ENCODE data around the gene KDM2B.
A peak's percentile ranks its signal among the peaks of the same experiment; 100 is the strongest.

KDM2B gene

GRCh38 chr12:121520586-121521086 is 60.2 kb downstream of the KDM2B start:
- no peak overlapping the region for H3K27ac ChIP-seq
- no peaks in the 10 kb centered on the region for H3K9me3 ChIP-seq (ENCODE audit: low read depth, low read length)
- peaks cover 5% of the 10 kb centered on the region; the same call in 1 of the 2 replicates for H3K36me3 ChIP-seq (ENCODE audit: insufficient read depth, low read length)
- TF ChIP-seq POLR2AphosphoS5 (IDR thresholded peaks at IDR 0.05; ENCODE audit: borderline replicate concordance, low read depth, low read length) (no peak), FOXP2 (optimal IDR thresholded peaks at IDR 0.05; ENCODE audit: control extremely low read depth, extremely low read length, insufficient read depth) (no peak), EZH2 (IDR thresholded peaks at IDR 0.05) (no peak)
- no peak overlapping the region for H3K9ac ChIP-seq (ENCODE audit: insufficient read length)
- no peak overlapping the region for H3K4me3 ChIP-seq
- DNase-seq (ENCODE audit: low read depth, low spot score): no peak

GRCh38 chr12:121520119-121520518 is 60.7 kb downstream of the KDM2B start:
- TF ChIP-seq EZH2 (IDR thresholded peaks at IDR 0.05): no peak
- TF ChIP-seq FOXP2 (optimal IDR thresholded peaks at IDR 0.05; ENCODE audit: control extremely low read depth, extremely low read length, insufficient read depth): no peak
- TF ChIP-seq POLR2AphosphoS5 (IDR thresholded peaks at IDR 0.05; ENCODE audit: borderline replicate concordance, low read depth, low read length): no peak
- Histone ChIP-seq H3K9me3 (ENCODE audit: low read depth, low read length) (no peaks in the 10 kb centered on the region), H3K36me3 (ENCODE audit: insufficient read depth, low read length) (peaks cover 5% of the 10 kb centered on the region; the same call in 1 of the 2 replicates), H3K27ac (no peak overlapping the region), H3K9ac (ENCODE audit: insufficient read length) (no peak overlapping the region), H3K4me3 (no peak overlapping the region)
- DNase-seq (ENCODE audit: low read depth, low spot score): no peak

GRCh38 chr12:121519227-121519626 is 61.6 kb downstream of the KDM2B start:
- H3K36me3 ChIP-seq (ENCODE audit: insufficient read depth, low read length): peaks cover 5% of the 10 kb centered on the region; the same call in 1 of the 2 replicates
- no peak for TF ChIP-seq EZH2 (IDR thresholded peaks at IDR 0.05)
- no peak for TF ChIP-seq POLR2AphosphoS5 (IDR thresholded peaks at IDR 0.05; ENCODE audit: borderline replicate concordance, low read depth, low read length)
- no peak for TF ChIP-seq FOXP2 (optimal IDR thresholded peaks at IDR 0.05; ENCODE audit: control extremely low read depth, extremely low read length, insufficient read depth)

GRCh38 chr12:121518656-121519055 is 62.2 kb downstream of the KDM2B start:
- Histone ChIP-seq H3K36me3 (ENCODE audit: insufficient read depth, low read length) (peaks cover 5% of the 10 kb centered on the region; the same call in 1 of the 2 replicates), H3K9ac (ENCODE audit: insufficient read length) (no peak overlapping the region), H3K4me3 (no peak overlapping the region), H3K9me3 (ENCODE audit: low read depth, low read length) (no peaks in the 10 kb centered on the region), H3K27ac (no peak overlapping the region)
- TF ChIP-seq EZH2 (IDR thresholded peaks at IDR 0.05) (no peak), FOXP2 (optimal IDR thresholded peaks at IDR 0.05; ENCODE audit: control extremely low read depth, extremely low read length, insufficient read depth) (no peak), POLR2AphosphoS5 (IDR thresholded peaks at IDR 0.05; ENCODE audit: borderline replicate concordance, low read depth, low read length) (no peak)
- DNase-seq (ENCODE audit: low read depth, low spot score): no peak

More at GRCh38 chr12:121519227-121519626, 61.6 kb downstream of the KDM2B start:
- no peak for DNase-seq (ENCODE audit: low read depth, low spot score)
- Histone ChIP-seq H3K4me3 (no peak overlapping the region), H3K9me3 (ENCODE audit: low read depth, low read length) (no peaks in the 10 kb centered on the region), H3K9ac (ENCODE audit: insufficient read length) (no peak overlapping the region), H3K27ac (no peak overlapping the region)

- no peaks in the 10 kb centered on the region for H3K9me3 ChIP-seq (ENCODE audit: low read depth, low read length)
- H3K4me3 ChIP-seq: no peak overlapping the region
- DNase-seq (ENCODE audit: low read depth, low spot score): no peak
- H3K9ac ChIP-seq (ENCODE audit: insufficient read length): no peak overlapping the region
- no peak for TF ChIP-seq FOXP2 (optimal IDR thresholded peaks at IDR 0.05; ENCODE audit: control extremely low read depth, extremely low read length, insufficient read depth)
- no peak for TF ChIP-seq EZH2 (IDR thresholded peaks at IDR 0.05)
- TF ChIP-seq POLR2AphosphoS5 (IDR thresholded peaks at IDR 0.05; ENCODE audit: borderline replicate concordance, low read depth, low read length): no peak
- H3K27ac ChIP-seq: no peak overlapping the region
- peaks cover 10% of the 10 kb centered on the region; the same call in 1 of the 2 replicates for H3K36me3 ChIP-seq (ENCODE audit: insufficient read depth, low read length)
Observed at GRCh38 chr12:121516437-121517011, 64.3 kb downstream of the KDM2B start.

GRCh38 chr12:121515615-121516014 is 65.2 kb downstream of the KDM2B start:
- TF ChIP-seq FOXP2 (optimal IDR thresholded peaks at IDR 0.05; ENCODE audit: control extremely low read depth, extremely low read length, insufficient read depth) (no peak), EZH2 (IDR thresholded peaks at IDR 0.05) (no peak), POLR2AphosphoS5 (IDR thresholded peaks at IDR 0.05; ENCODE audit: borderline replicate concordance, low read depth, low read length) (no peak)
- no peak for DNase-seq (ENCODE audit: low read depth, low spot score)
- no peak overlapping the region for H3K9ac ChIP-seq (ENCODE audit: insufficient read length)
- H3K9me3 ChIP-seq (ENCODE audit: low read depth, low read length): no peaks in the 10 kb centered on the region
- H3K4me3 ChIP-seq: no peak overlapping the region
- H3K27ac ChIP-seq: no peak overlapping the region
- peaks cover 10% of the 10 kb centered on the region; the same call in 1 of the 2 replicates for H3K36me3 ChIP-seq (ENCODE audit: insufficient read depth, low read length)

GRCh38 chr12:121514184-121514742 is 66.6 kb downstream of the KDM2B start:
- Histone ChIP-seq H3K27ac (0 out of 2 replicates have a peak overlapping the region, but pooled peaks have one; percentile 5), H3K36me3 (ENCODE audit: insufficient read depth, low read length) (peaks cover 15% of the 10 kb centered on the region; the same call in 1 of the 2 replicates), H3K9me3 (ENCODE audit: low read depth, low read length) (no peaks in the 10 kb centered on the region), H3K9ac (ENCODE audit: insufficient read length) (no peak overlapping the region), H3K4me3 (no peak overlapping the region)
- TF ChIP-seq EZH2 (IDR thresholded peaks at IDR 0.05) (no peak), POLR2AphosphoS5 (IDR thresholded peaks at IDR 0.05; ENCODE audit: borderline replicate concordance, low read depth, low read length) (no peak), FOXP2 (optimal IDR thresholded peaks at IDR 0.05; ENCODE audit: control extremely low read depth, extremely low read length, insufficient read depth) (no peak)
- DNase-seq (ENCODE audit: low read depth, low spot score): no peak

- TF ChIP-seq FOXP2 (optimal IDR thresholded peaks at IDR 0.05; ENCODE audit: control extremely low read depth, extremely low read length, insufficient read depth) (no peak), POLR2AphosphoS5 (IDR thresholded peaks at IDR 0.05; ENCODE audit: borderline replicate concordance, low read depth, low read length) (no peak), EZH2 (IDR thresholded peaks at IDR 0.05) (no peak)
- Histone ChIP-seq H3K9ac (ENCODE audit: insufficient read length) (no peak overlapping the region), H3K9me3 (ENCODE audit: low read depth, low read length) (no peaks in the 10 kb centered on the region), H3K36me3 (ENCODE audit: insufficient read depth, low read length) (peaks cover 16% of the 10 kb centered on the region; the same call in 1 of the 2 replicates), H3K4me3 (no peak overlapping the region), H3K27ac (no peak overlapping the region)
- DNase-seq (ENCODE audit: low read depth, low spot score): no peak
Observed at GRCh38 chr12:121513464-121514183, 67.2 kb downstream of the KDM2B start.

All from SK-N-MC (cell line).